HG03025 (cell line): Measurements from ENCODE around the gene RCAN1.

Source experiments
- ATAC-seq: cut with Tn5 transposase; IDR thresholded peaks from one replicate; pipeline ENCODE4 v1.9.1; 2021; ENCODE audit warnings: mild to moderate bottlenecking, moderate library complexity; ENCODE audit not compliant: unreplicated experiment, low FRiP score

The RCAN1 gene

DNA sequence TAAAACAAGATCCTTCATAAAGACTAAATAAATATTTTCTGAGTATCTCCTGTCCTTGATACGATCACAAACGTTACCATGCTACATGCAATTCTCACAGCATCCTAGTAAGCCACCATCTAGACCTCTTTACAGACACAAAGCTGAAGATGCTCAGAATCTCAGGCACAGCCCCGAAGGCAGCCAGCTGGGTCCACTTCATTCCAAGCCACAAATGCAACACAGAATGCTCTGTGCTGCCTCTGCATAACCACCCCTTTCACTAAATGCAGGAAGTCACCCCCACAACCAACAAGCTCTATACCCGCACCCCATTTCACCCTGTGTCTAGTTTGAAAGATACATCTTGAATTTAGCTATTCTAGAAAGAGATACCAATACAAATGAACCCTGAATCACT, 12.9 kb downstream of the RCAN1 start:
- ATAC-seq, result no peak

DNA sequence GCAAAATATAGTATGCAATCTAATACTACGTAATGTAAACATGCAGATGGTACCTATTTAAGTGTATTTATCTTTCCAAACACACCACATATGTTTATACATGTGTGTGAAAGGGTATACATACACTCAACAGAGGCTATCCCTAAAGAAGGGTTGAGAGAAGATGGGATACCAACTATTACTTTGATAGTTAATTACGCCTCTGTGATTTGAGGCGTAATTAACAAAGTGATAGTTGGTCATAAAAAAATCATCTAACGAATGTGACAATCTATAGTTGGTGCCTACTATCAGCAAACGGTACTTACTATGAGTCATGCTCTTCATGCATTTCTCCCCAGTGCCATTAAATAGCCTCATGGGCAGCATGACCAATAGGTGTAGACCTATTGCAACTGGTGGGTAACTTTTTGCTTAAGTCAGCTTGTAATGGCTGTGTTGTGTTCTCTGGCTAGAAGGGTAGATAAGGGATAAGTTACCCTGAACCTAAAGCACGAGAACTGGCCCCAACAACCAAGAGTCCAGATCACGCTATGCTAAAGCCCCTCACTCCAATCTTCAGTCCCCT, 15.3 kb downstream of the RCAN1 start:
- no peak for ATAC-seq

DNA sequence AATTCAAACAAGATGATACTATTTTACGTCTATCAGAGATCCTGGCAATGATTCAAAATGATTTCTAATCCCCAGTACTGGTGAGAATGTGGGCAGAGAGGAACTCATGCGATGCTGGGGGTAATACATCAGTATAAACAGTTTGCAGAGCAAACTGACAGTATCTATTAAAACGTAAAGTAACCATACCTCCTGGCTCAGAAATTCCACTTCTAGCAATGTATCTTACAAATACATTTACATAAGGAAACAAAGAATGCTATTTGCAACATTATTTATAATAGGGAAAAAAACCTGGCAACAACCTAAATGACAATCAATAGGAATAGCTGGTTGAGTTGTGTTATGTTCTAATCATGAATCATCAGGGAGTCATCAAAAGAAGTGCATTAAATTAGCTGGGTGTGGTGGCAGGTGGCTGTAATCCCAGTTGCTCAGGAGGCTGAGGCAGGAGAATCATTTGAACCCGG, 15.9 kb downstream of the RCAN1 start:
- no peak for ATAC-seq

DNA sequence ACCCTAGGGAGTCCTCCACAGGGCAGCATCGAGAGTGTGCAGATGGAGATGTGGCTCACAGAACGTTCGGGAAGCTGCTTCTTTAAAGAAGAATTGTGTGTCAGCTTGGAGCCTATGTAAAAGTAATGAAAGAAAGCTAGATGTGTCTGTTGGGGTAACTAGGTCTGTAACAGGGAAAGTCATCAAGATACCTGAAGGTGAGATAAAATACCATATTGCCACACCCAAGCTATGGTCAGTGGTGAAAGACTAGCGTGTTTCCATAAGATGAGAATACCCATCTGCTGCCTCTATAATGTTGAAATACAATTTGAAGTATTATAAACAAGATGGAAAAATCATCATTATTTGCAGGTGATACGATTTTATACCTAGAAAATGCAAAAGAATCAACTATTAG, 17.5 kb downstream of the RCAN1 start:
- no peak for ATAC-seq

DNA sequence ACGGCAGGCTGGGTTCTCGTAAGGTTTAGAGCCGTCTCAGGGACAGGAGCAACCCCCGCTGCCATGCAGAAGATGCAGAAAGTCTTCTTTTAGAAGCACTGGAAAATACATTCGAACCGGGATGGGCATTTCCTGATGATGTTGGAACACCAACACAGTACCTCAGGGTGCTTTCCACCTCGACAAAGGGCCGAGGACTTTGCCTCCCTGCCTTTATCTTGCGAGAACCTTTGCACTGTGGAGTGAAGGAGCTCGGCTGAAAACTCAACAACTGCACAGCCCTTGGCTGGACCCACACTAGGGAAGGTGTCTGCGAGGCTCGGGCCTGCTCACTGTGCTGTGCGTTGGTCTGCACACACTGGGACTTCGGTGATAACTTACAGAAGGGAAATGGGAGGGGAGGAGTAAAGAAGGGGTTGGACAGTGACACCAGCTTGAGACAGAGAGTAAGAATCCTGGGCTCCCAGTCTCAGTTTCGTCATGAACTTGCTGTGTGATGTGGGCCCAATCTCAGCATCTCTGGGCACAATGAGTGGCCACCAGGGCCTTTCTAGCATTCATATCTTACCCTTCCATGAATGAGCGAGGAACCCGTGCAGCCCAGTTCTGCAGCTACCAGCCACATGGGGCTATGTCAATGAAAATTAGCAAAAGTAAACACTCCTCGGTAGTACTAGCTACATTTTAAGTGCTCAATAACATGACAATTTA, 18.2 kb downstream of the RCAN1 start:
- no peak for ATAC-seq

DNA sequence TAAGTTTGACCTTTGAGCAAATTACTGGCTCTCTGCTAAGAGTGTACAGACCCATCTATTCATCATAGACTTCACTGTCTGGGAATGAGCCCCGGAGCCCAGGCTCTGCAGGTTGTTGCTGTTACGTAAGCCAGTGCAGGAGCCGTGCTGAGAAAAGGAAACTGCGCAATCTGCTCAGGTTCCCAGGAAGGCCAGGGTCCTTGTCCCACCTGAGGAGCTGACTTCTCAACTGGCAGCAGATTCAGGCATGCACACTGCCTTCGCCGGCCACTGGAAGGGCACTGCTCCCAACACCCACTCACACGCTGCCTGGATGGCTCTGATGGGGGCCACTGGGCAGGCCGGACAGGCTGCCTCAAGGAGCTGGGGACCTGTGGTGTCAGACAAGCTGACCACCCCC, 19.5 kb downstream of the RCAN1 start:
- ATAC-seq, result no peak

DNA sequence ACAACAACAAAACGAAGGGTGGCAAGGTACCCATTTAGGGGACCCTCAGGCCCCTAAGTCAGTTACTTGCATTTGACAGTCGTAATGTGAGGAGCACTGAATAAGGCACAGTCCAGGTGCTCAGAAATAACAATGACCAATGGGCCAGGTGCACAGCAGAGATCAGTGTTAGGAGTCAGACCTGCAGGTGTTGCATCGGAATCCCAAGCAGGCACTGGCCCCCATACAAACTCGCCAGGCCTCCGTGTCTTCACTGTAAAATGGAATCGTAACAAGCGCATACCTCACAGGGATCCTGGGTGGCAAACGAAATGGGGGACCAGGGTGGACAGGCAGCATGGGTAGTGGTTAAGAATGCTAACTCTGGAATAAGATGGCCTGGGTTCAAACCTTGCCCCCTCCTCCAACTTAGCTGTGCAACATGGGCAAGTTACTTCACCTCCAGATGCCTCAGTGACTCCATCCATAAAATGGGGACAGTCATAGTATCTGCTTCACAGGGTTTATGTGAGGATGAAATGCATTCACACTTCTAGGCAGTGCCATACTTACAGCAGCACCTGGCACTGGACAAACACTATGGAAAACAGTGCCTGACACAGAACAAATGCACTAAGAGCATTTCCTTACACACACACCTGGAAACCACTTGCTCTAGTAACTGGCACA, 20.2 kb downstream of the RCAN1 start:
- no peak for ATAC-seq

DNA sequence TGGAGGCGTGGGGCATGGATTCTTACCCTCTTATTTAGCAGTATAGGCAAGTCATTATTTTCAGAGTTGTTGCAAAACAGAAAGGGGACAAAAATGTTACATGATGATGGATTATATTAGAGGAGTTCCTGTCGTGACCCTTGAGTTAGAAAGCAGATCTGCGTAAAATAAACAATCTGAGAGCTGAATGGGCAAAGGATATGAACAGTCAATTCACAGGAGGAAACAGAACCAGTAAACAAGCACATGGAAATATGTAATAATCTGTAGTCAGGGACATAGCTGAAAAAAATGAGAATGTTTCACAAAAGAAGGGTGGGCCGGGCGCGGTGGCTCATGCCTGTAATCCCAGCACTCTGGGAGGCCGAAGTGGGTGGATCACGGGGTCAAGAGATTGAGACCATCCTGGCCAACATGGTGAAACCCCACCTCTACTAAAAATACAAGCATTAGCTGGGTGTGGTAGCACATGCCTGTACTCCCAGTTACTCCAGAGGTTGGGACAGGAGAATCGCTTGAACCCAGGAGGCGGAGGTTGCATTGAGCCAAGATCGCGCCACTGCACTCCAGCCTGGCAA, 20.9 kb downstream of the RCAN1 start:
- ATAC-seq, result no peak

DNA sequence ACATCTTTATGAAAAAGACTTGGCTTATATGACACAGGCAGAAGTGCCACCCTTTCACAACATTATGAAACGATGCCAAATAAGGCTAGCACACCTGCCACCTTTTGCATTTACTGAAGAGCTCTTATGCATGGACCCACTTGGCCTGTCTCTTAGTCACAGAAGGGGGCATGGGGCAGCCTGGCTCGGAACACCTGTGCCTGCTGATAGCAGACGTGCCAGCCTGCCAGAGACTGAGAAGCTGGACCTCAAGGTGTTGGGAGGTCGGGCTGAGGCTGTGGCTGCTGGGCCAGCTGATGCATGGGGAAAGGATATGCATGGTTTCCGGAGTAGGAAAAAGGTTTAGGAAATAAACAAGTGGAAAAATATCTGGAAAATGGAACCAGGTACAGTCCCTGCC, 21.5 kb downstream of the RCAN1 start:
- ATAC-seq, result no peak

DNA sequence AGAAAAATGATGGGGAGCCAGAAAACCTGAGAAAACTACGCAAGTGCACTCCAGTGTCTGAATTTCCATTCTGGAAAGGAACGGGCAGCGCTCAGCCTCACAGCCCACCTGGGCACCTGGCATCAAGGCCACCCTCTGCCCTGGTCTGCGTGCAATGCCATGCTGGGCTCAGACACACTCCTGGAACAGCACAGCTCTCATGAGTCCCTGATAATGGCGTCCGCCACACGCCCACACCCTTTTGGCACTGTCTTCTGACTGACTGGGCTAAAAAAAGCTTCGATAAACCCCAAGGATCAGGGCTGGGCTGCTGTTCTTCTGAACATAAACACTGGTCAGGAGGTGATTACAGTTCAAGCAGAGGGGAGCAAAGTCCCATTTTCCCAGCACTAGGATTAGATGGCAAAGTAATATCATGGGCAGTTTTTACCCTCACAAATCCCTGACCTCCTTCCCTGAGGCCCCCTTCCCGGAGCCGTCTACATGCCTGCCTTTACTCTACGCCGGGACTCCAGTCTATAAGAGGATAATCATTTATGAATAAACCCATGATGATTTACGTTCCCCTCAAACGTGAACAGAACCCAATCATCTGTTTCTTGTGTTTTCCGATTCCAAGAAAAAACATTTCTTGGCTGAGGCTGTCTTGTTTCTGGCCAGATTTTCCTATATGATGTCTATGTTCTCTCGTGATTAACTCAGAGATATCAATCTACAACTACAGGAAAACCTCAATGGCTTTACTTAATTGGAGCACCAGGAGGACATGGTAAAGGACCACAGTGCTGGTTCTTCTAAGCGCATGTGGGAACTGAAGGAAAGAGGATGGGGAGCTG, 22.6 kb downstream of the RCAN1 start:
- no peak for ATAC-seq

DNA sequence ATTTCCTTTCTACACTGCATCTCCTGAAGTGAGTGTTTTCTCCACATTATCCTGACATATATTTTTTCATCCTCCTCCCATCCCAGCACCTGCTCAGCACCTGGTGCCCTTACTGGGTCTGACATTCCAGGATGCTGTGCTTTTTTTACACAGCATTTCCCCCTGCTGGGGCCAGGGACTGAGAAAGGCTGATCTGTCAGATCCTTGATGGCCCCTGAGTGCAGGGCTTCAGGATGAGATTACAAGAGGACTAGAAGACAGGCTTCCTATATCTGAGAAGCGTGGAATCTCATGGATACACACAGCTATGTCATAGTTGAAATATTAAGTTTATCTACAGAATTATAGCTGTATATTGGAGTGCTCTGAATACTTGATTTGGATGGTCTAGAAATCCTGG, 24.4 kb downstream of the RCAN1 start:
- ATAC-seq, result no peak

DNA sequence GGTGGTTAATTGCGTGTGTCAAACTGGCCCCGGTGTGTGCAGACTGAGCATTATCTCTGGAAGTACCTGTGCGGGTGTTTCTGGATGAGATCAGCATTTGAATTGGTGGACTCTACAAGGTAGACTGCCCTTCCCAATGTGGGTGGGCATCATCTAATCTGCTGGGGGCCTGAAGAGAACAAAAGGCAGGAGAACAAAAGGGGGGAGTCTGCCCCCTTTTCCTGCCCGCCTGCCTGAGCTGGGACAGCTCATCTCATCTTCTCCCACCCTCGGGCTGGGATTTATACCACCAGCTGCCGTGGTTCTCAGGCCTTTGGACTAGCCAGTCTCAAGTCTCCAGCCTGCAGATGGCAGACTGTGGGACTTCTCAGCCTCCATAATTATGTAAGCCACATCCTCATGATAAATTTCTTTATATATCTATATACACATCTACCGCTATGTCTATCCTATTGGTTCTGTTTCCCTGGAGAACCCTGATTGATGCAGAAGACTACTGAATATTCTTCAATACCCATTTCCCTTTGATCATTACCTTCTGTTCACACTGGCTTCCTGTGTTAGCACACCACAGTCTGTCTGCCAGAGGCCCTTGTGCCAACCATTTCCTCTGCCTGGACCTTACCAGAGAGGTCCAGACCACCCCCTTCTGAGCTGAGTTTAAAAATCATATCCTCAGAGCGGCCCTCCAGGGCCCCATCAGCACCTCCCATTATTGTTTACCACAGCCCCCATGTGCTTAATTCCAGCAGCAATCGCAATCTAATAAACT, 25.2 kb downstream of the RCAN1 start:
- no peak for ATAC-seq

DNA sequence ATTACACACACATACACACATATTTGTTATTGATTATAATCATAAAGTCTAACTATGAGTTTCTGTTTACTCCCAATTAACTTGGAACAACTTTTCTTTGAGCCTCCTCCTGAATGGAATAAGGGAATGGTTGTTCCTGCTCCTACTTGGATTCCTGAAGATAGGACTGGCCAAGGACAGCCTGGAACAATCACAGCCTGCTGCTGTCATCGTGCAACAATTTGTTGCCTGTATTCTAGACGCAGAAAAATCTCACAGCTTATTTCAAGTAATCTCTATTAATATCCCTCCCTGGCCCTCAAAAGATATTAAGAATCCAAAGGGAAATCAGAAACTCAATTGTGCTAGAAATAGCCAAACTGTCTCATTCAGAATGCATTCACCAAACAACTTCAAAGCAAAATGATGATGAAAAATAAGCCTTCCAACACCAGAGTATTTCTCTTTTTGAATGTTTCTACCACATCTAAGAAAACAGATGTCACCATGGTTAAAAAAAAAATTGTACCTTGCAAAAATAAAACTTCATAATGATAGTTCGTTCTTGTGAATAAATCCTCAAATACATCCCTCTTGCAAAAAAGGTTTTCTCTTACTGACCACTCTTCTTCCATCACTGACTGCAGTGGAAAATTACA, 30.9 kb downstream of the RCAN1 start:
- no peak for ATAC-seq

DNA sequence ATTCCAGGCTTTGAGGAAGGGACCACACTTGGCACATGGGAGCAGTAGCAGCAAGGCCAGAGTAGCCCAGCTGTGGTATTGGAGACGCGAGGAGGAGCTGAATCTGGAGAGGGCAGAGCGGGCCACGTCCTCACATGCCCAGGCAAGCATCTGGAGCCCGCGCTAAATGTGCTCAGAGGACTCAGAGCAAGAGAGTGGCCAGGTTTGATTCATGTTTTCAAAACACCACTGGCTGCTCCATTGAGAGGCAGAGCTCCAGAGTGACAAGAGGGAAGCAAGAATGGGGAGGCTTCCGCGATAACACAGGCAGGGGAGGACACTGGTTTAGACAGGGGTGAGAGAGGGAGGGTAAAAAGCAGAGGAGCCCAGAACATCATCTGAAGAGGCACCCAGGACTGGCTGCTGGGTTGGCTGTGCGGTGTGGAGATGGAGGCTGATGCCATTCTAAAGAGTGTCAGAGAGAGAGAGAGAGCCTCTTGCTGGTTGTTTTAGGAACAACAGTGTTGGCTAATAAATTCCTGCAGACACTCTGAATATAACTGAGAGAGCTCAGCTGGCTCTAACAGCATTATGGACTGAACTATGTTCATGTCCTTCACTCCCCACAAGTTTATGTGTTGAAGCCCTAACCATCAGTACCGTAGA, 32.3 kb downstream of the RCAN1 start:
- no peak for ATAC-seq

DNA sequence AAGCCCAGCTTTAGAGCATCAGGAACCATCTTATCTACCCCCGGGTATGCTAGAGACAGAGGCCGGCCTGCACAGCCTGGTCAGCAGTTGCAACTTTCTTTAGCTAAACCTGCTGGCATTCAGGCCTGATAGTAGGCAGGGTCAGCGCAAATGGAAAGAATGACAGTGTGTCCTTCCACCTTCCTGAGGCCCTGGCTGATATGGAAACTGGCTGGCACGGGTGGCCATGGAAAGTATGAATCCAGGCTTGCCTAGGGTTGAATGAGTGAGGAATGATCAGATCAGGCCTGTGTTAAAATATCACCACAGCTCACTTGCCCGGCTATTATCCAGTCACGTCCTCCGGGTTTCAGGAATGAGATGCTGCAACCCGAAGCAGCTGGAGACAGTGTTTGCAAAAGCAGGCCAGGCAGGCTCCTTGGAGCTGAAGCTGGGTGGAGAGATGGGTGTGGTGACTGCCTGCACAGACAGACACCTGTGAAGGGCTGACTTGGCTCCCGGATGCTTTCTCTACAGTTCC, 34.7 kb downstream of the RCAN1 start:
- no peak for ATAC-seq

DNA sequence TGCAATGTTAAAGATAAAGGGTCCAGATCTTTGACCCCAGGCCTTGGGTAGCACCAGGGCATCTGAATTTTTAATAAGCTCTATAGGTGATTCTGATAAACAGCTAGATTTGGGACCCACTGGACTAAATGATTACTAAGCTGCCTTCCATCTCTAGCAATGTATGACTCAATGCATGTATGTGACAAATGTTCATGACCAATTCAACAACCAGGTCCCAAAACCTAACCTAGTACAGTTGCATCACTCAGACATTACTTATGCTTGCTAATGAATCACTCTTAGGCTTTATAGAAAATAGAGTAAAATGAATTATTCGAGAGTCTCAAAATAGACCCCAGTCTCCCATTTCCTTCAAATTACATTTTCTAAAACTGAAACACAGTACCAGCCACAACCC, 35.5 kb downstream of the RCAN1 start:
- no peak for ATAC-seq

DNA sequence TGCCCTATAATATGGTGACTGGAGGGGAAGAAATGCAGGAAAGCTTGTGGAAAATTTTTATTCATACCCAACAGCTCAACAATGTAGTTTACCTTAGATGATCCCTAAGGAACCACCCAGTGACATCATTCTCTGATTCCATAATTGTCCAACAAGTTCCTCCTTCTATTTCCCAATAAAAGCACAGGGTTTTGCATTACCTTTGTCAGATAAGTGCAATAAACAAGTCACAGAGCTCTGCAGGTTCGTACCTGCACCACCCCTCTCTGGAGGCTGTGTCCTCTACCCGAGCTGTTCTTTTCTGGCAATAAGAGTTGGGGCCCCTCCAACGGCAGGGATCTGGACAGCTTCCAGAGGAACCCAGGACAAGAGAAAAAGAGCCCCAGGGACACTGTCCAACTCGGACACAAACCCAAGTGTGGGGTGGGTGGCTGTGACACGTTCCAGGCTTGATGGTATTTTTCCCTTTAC, 38.8 kb downstream of the RCAN1 start:
- no peak for ATAC-seq

DNA sequence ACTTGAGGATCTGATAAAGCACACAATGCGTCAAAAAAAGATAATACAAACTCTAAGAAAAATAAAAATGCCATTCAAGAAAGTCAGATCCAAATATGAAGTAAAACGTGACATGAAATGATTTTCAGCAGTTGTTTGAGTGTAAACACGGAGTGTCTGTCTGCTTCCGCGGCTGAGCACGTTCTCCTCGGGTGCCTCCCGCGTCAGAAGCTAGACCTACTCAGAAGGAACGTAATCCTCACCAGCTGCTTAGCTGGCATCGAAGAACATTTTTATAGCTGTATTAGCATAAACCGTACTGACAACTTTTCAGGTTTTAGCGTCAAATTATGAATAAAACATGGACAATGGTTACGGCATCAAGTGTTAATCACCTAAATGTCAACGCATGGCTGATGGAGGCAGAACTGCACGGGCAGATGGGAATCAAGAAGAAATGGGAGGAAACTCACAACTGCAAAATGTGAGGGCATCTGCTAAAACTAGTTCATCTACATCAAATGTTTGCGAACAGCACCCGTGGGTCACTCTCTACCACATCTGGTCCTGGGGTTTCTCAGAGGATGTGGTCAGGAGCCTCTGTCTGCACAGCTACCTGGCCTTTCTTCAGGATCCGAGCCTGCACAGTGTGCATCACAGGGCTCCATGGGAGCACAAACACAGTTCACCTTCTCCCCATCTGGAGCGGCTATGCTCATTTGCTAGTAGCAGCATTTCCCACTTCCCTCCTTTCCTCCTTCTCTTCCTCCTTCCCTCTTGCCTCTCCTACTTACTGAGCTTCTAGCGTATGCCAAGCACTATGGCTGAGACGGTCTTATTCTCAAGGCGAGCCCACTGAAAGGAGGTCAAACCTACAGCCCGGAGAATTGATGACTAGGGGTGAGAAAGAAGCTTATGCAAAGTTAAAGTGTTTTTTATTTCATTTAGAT, 40.0 kb downstream of the RCAN1 start:
- ATAC-seq, result no peak
